Activated naive CD8-positive, alpha-beta T cell treated with anti-CD3 and anti-CD28 coated beads, Interleukin-2, amount 50 U/mL, for 24 hours (primary cell): ENCODE measurements around the gene GPC3.

Experiments
- ATAC-seq: fragments of 150-1000 bp; cut with Tn5 transposase; one replicate; pipeline ENCODE4 v1.10.0; 2021
- DNase-seq: peaks from one replicate; pipeline ENCODE4 v3.0.0; 2021
- H3K27ac Mint-ChIP-seq: one replicate; pipeline ENCODE4 v1.8.0; 2021; ENCODE audit warnings: mild to moderate bottlenecking, mixed read lengths
- H3K27me3 Mint-ChIP-seq: one replicate; pipeline ENCODE4 v1.8.0; 2021; ENCODE audit warnings: mixed read lengths
- H3K36me3 Mint-ChIP-seq: one replicate; pipeline ENCODE4 v1.8.0; 2021; ENCODE audit warnings: low read depth, mixed read lengths
- H3K4me1 Mint-ChIP-seq: one replicate; pipeline ENCODE4 v1.8.0; 2021; ENCODE audit warnings: mixed read lengths
- H3K4me3 Mint-ChIP-seq: one replicate; pipeline ENCODE4 v1.8.0; 2021; ENCODE audit warnings: mild to moderate bottlenecking, moderate library complexity, mixed read lengths
- H3K9me3 Mint-ChIP-seq: one replicate; pipeline ENCODE4 v1.8.0; 2021; ENCODE audit warnings: mixed read lengths

GPC3 gene

DNA sequence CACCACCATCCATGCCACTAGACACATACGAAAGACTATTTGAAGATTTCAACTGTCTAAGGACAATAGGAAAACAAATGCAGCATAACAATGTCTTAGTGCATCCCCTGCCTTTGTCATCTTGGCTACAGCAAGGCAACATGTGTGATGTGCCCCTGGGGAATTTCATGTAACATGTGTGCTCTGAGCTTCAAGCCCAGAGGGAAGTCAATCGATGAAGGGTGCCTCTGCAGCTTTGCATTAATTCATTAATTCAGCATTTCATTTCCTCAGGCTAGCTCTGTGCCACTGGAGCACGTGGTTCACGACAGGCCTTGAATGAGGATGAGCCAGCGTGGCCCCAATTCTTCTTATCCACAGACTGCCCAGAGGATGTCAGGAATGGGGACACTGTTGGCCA, 316.2 kb downstream of the GPC3 start:
- Mint-ChIP-seq H3K4me1 (no peaks in the 10 kb centered on the region), H3K9me3 (no peaks in the 10 kb centered on the region), H3K4me3 (no peak overlapping the region), H3K36me3 (no peaks in the 10 kb centered on the region), H3K27ac (no peak overlapping the region), H3K27me3 (peaks cover 2% of the 10 kb centered on the region)
- ATAC-seq (no peak), DNase-seq (no peak)

GRCh38 chrX:133668225-133668931, 317.0 kb downstream of the GPC3 start:
- H3K27ac Mint-ChIP-seq, result no peak overlapping the region
- DNase-seq, result no peak
- no peak for ATAC-seq
- H3K4me1 Mint-ChIP-seq, result no peaks in the 10 kb centered on the region
- no peaks in the 10 kb centered on the region for H3K9me3 Mint-ChIP-seq
- H3K27me3 Mint-ChIP-seq, result peaks cover 2% of the 10 kb centered on the region
- H3K4me3 Mint-ChIP-seq, result no peak overlapping the region
- H3K36me3 Mint-ChIP-seq, result no peaks in the 10 kb centered on the region

GRCh38 chrX:133666256-133666655, 319.1 kb downstream of the GPC3 start:
- H3K4me3 Mint-ChIP-seq, result no peak overlapping the region
- no peak overlapping the region for H3K27ac Mint-ChIP-seq
- no peak for DNase-seq
- ATAC-seq, result no peak
- H3K9me3 Mint-ChIP-seq, result no peaks in the 10 kb centered on the region
- H3K36me3 Mint-ChIP-seq, result no peaks in the 10 kb centered on the region
- H3K4me1 Mint-ChIP-seq, result no peaks in the 10 kb centered on the region
- peaks cover 2% of the 10 kb centered on the region for H3K27me3 Mint-ChIP-seq

- no peaks in the 10 kb centered on the region for H3K36me3 Mint-ChIP-seq
These were observed 323.2 kb downstream of the GPC3 start for GRCh38 chrX:133661962-133662839.

DNA sequence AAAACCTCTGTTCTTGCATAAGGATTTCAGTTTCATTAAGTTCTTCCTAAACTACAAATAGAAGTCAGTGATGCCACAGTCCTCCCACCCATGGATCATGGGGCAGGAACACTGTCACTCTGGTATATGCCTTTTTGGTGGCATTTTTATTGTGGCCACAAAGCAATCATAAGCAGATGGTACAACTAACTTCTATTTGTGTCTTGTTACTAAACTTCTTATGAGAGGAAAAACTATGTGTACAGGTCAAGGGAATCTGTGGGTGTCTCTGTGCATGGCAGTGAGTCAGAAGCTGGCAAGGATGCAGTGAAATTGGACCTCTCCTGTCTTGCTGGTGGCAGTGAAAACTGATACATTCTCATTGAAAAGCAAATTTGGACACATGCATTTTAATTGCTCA, 325.1 kb downstream of the GPC3 start:
- H3K9me3 Mint-ChIP-seq, result no peaks in the 10 kb centered on the region
- ATAC-seq (no peak), DNase-seq (no peak)
- H3K36me3 Mint-ChIP-seq, result no peaks in the 10 kb centered on the region
- no peak overlapping the region for H3K4me3 Mint-ChIP-seq
- H3K4me1 Mint-ChIP-seq, result no peaks in the 10 kb centered on the region
- H3K27ac Mint-ChIP-seq, result no peak overlapping the region
- no peaks in the 10 kb centered on the region for H3K27me3 Mint-ChIP-seq

More at GRCh38 chrX:133661962-133662839, 323.2 kb downstream of the GPC3 start:
- Mint-ChIP-seq H3K27me3 (no peaks in the 10 kb centered on the region), H3K4me1 (no peaks in the 10 kb centered on the region), H3K27ac (no peak overlapping the region), H3K4me3 (no peak overlapping the region), H3K9me3 (no peaks in the 10 kb centered on the region)
- ATAC-seq (no peak), DNase-seq (no peak)

DNA sequence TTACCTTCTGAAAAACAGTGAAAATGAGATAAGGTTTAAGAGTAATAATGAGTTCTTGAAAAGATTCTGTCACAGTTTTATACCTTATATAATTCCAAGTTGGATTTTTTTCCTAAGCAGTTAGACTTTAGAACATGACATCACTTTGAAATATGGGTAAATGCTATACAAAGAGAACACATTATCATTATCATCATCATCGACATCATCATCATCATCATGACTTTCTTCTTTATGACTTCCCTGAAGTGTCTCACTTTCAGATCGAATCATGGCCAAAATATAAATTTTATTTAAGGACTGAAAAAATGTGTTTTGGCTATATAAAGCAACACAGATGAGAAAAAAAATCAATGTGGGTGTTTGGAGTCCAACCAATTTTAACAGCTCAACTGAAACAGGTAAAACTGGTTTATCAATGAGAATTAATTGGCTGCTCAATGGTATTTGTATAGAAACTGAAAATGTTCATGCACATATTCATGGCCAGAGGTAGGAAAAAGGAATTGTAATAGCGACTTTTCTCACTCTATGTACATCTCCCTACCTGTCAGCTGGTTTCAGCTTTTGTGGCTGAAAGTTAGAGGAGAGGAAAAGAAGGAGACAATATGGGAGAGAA, 327.0 kb downstream of the GPC3 start:
- Mint-ChIP-seq H3K27me3 (no peaks in the 10 kb centered on the region), H3K4me1 (no peaks in the 10 kb centered on the region), H3K4me3 (no peak overlapping the region), H3K36me3 (no peaks in the 10 kb centered on the region), H3K27ac (no peak overlapping the region), H3K9me3 (no peaks in the 10 kb centered on the region)
- DNase-seq, result no peak
- ATAC-seq, result no peak

DNA sequence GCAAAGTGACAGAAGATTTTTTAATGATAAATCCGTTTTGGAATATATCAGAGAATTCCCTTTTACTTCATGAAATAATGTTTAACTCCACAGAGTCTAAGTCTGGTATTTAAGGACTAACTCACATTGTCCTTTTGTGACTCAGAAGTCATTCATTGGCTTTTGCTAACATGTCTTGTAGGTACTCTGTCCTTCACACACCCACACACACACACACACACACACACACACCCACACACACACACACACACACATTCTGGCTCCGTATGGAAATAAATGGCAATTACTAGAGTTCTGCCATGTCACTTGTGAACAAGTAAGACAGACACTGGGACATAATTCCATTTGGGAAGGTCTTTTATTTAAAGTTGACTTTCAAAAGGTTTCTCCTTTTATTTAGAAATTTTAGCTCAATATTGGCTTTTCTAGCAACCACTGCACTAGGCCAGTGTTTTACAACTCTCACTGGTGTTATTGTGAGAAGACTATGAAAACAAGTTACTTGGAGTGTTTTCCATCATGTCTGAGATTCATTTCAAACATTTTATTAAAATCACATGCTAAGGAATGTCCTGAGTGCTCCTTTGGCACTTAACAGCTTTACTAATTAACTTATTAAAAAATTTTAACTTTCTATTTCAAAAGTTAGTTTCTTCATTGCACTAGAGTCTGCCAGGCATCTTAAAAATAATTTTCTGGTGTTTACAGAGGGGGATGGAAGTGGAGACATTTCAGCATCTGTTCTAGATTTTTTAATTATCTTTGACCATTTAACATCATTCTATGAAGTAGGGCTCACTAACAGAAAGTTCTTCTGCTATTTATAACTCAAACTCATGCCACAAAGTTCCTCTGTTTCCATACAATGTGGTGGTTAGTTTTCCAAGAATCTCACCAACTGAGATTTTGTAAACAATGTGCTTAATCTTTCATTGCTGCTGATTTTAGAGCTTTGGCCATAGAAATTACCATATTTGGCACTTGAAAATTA, 329.8 kb downstream of the GPC3 start:
- no peak for DNase-seq
- H3K27me3 Mint-ChIP-seq, result no peaks in the 10 kb centered on the region
- ATAC-seq, result no peak
- H3K9me3 Mint-ChIP-seq, result no peaks in the 10 kb centered on the region
- no peak overlapping the region for H3K27ac Mint-ChIP-seq
- no peaks in the 10 kb centered on the region for H3K4me1 Mint-ChIP-seq
- no peaks in the 10 kb centered on the region for H3K36me3 Mint-ChIP-seq
- H3K4me3 Mint-ChIP-seq, result no peak overlapping the region

GRCh38 chrX:133654811-133655210, 330.6 kb downstream of the GPC3 start:
- H3K27me3 Mint-ChIP-seq, result no peaks in the 10 kb centered on the region
- H3K4me3 Mint-ChIP-seq, result no peak overlapping the region
- H3K27ac Mint-ChIP-seq, result no peak overlapping the region
- DNase-seq, result no peak
- H3K9me3 Mint-ChIP-seq, result no peaks in the 10 kb centered on the region
- H3K36me3 Mint-ChIP-seq, result no peaks in the 10 kb centered on the region
- ATAC-seq, result no peak
- no peaks in the 10 kb centered on the region for H3K4me1 Mint-ChIP-seq

DNA sequence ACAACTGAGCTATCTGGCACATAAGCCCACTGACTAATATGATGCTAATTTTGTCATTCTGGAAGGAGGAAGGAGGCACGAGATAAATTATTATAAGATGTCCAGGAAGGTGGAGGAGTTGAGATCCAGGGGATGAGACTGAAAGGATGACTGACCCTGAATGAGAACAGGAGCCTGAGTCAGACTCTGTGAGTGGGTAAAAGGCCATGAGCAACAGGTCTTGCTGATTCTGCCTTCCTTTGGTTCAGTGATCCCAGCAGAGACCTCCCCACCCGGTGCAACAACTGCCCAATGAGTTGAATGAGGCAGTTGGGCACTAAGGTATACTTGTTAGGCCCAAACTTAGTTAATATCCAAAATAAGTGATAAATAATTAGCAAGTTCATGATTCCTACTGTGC, 332.0 kb downstream of the GPC3 start:
- Mint-ChIP-seq H3K9me3 (no peaks in the 10 kb centered on the region), H3K4me3 (no peak overlapping the region), H3K36me3 (no peaks in the 10 kb centered on the region), H3K27ac (no peak overlapping the region), H3K27me3 (no peaks in the 10 kb centered on the region), H3K4me1 (no peaks in the 10 kb centered on the region)
- ATAC-seq, result no peak
- no peak for DNase-seq

- Mint-ChIP-seq H3K36me3 (no peaks in the 10 kb centered on the region), H3K4me3 (no peak overlapping the region), H3K27me3 (no peaks in the 10 kb centered on the region), H3K4me1 (no peaks in the 10 kb centered on the region), H3K9me3 (no peaks in the 10 kb centered on the region), H3K27ac (no peak overlapping the region)
- DNase-seq, result no peak
- ATAC-seq, result no peak
These were observed 333.2 kb downstream of the GPC3 start for GRCh38 chrX:133652185-133652584.

GRCh38 chrX:133650239-133650638, 335.2 kb downstream of the GPC3 start:
- H3K36me3 Mint-ChIP-seq, result no peaks in the 10 kb centered on the region
- ATAC-seq, result no peak

GRCh38 chrX:133649651-133650050, 335.7 kb downstream of the GPC3 start:
- Mint-ChIP-seq H3K9me3 (no peaks in the 10 kb centered on the region), H3K27me3 (no peaks in the 10 kb centered on the region), H3K27ac (no peak overlapping the region), H3K36me3 (no peaks in the 10 kb centered on the region), H3K4me3 (no peak overlapping the region), H3K4me1 (no peaks in the 10 kb centered on the region)
- no peak for DNase-seq
- no peak for ATAC-seq

More at GRCh38 chrX:133650239-133650638, 335.2 kb downstream of the GPC3 start:
- no peaks in the 10 kb centered on the region for H3K4me1 Mint-ChIP-seq
- H3K27ac Mint-ChIP-seq, result no peak overlapping the region
- H3K27me3 Mint-ChIP-seq, result no peaks in the 10 kb centered on the region
- H3K4me3 Mint-ChIP-seq, result no peak overlapping the region
- H3K9me3 Mint-ChIP-seq, result no peaks in the 10 kb centered on the region
- no peak for DNase-seq

DNA sequence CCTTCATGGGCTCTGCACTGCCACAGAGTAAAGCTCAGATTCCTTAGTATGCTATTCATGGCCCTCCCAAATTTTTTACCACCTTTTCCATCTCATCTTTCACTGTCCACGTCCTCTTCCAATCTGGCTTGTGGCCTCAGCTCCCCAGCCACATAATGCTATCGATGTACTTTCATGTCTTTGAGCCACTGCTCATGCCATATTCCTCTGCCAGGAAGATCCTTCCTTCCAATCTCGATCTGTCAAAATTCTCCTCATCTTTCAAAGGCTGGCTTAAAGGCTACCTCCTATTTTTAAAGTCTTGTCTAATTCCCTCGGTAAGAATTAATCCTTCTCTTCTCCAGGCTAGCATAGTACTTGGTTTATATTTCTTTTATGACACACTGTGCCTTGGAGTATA, 336.8 kb downstream of the GPC3 start:
- Mint-ChIP-seq H3K9me3 (no peaks in the 10 kb centered on the region), H3K27ac (no peak overlapping the region), H3K36me3 (no peaks in the 10 kb centered on the region)

DNA sequence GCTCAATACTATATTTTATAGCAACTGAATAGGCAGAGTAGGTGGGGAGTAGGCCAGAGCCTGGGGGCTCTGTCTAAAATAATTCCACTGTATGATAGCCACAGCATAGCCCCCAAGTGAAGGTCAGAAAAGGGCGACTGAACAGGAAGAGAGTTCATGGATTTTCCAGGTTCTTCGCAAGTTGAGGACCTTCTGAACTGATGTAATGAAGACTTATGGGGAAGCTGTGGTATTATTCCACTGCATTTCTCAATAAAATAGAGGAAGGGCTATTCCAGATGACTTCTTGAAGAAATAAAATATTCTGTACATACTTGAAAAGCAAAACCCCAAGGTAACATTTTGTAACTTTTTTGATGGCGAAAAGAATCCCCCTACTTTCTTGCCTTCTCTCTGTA, 338.7 kb downstream of the GPC3 start:
- Mint-ChIP-seq H3K9me3 (no peaks in the 10 kb centered on the region), H3K27me3 (no peaks in the 10 kb centered on the region), H3K27ac (no peak overlapping the region), H3K36me3 (no peaks in the 10 kb centered on the region), H3K4me3 (no peak overlapping the region), H3K4me1 (no peaks in the 10 kb centered on the region)
- DNase-seq (no peak), ATAC-seq (no peak)

More for the DNA sequence above, 336.8 kb downstream of the GPC3 start:
- Mint-ChIP-seq H3K4me3 (no peak overlapping the region), H3K27me3 (no peaks in the 10 kb centered on the region), H3K4me1 (no peaks in the 10 kb centered on the region)
- DNase-seq (no peak), ATAC-seq (no peak)
